HuH-7 (cell line): ENCODE measurements around the gene FAM240B.

Experiments used
- DNase-seq: peaks from one replicate; pipeline ENCODE4 v3.0.0; 2011; ENCODE audit warnings: low spot score

Gene FAM240B

DNA sequence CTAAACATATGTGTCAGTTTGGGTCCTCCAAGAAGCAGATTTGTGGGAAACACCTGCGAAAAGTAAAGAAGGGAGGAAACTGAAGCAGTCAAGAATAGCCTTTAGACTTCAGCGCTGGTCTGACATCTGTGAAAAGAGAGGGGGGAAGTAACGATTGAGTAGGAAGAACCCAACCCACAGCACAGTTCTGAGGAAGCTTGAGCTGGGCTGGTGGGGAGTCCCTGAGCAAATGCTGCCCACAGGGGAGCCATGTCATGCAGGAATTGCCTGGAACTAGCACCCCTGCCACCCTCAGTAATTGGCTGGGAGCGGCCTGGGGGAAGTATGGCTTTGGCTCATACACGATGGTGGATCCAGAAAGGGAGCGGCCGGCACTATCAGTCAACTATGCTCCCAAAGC is 20.6 kb downstream of the FAM240B start:
- no peak for DNase-seq

DNA sequence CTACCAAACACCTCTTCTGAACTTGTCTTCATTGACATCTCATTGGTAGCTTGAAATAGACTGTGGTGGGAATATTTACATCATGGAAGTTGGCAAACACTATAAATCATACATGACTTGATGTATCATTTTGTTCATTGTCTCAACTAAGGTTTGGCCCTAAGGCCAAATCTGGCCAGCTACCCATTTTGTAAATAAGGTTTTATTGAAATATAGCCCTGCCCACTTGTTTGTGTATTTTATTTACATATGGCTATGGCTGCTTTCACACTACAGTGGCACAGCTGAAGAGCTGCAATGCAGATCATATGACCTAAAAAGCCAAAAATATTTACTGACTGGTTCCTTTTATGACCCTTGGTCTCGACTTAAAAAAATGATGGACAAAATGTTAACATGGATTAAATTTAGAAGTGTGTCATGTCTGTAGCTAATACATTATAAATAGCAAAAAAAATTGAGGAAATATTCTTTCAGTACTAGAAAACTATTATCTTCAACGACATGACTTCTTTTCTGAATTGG is 22.1 kb downstream of the FAM240B start:
- no peak for DNase-seq

DNA sequence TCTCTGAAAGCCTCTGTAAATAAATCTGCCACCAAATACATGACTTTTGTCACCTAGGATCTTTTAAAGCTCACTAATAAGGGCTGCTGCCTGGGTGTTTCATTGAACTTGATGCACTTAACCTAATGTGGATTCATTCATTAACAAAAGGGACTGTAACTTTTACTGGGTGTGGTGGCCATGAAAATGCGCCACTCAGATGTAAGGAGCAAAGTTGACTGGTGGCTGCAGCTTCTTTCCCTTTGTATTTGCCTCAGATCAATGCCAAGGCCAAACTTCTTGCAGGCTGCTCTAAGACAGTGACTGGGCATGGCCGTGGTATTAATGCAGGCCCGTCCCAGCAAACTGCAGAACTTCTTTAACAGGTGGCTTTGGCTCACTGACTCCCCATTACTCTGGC is 22.9 kb downstream of the FAM240B start:
- no peak for DNase-seq

DNA sequence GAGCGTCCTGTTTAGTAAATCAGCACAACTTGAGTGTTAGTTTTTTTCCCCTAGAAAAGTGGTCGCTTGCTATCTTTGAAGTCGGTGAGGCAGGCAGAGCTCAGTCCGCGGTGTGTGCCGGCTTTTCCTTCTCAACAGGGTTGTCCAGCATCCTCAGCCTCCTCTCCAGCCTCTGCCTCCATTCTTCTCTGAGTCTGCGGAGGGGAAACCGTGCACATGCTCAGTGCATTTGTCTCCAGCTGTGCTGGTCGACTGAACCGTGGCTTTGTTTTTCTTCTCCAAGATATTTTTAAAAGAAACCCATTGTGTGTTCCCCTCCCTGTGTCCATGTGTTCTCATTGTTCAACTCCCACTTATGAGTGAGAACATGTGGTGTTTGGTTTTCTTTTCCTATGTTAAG is 25.3 kb downstream of the FAM240B start:
- no peak for DNase-seq

DNA sequence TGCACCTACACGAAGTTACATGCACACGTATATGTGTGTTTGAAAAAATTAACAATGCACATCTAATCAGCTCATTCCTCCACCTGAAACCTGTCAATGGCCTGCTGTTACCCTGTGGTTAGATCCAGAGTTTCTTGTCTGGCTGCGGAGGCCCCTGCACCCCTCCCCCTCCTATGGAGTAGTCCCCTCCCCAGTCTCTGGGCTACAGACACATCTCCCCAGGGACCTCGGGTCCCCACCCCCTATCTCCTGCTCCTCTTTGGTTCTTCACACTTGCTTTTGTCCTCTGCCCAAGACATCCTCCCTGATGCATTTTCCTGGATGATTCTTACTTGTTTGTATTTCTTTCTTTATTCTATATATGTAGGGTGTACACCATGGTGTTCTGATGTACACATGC is 27.2 kb downstream of the FAM240B start:
- DNase-seq = no peak

DNA sequence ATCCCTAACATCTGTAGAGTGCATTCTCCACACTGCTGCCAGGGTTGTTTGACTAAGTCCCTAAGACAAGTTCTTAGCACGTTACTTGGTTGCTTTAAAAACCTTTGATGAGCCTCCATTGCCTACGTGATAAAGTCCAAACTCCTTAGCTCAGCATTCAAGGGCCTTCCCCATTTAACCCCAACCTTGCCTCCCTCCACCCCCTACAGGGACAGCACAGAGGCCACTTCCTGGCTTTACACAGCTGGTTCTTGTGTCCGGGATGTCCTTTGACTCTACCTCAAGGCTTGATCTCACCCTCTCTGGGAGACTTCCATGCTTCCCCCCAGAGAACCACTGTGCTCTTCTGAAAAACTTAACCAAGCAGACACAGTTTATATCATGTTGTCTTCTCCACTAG is 29.4 kb downstream of the FAM240B start:
- no peak for DNase-seq

DNA sequence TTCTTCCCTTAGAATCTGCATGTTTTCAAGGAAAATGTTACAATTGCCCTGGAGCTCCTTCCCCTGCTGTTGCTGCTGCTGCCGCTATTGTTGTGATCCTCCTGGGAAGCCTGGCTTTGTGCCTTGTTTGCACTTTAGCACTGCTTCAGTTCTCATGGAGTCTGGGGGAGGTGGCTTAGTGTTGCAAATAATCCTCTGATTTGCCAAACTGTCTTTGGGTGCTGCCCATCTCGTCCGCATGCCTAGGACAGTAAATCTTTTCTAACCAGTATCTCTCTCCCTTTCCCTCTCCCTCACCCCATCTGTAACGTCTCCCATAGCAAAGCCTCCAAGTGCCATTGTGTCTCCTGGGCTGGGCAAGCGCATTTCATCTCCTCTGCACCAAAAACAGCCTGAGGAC is 30.3 kb downstream of the FAM240B start:
- no peak for DNase-seq

DNA sequence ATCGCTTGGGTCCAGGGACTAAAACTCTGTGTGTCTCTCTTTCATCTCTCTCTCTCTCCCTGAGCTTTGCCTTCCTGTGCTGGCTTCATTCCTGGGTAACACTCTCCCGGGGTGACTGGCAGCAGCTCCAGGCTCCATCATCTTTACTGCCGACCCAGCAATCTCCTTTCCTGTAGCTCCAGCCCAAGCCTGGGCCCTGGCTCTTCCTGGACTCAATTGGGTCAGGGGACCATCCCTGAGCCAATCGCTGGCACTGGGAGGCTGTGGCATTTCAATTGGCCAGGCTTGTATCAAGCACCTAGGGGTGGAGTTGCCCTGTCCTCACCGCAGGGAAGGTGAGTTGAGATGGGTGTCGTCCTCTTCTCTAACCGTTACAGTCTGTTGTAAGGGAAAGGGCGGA is 31.9 kb downstream of the FAM240B start:
- DNase-seq = no peak

DNA sequence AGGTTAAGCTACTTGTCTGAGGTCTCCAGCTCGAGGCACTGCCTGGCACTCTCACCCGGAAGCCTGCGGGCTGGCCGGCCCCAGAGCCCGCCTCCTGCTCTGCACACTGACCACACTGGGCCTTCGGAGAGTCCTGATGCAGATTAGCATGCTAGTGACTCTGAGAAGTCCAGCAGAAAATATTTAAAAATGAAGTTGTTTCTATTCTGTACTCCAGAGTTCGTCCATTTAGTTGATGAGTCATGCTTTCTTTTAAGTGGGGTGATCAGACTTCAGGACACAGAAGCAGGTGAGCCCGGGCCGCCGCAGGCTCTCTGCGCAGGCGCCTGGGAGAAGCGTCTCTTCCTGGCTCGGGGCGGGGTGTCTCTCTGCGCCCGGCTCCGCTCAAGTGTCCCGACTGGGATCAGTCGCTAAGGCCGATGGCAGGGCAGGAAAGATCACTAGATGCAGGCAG is 32.5 kb downstream of the FAM240B start:
- DNase-seq = no peak

DNA sequence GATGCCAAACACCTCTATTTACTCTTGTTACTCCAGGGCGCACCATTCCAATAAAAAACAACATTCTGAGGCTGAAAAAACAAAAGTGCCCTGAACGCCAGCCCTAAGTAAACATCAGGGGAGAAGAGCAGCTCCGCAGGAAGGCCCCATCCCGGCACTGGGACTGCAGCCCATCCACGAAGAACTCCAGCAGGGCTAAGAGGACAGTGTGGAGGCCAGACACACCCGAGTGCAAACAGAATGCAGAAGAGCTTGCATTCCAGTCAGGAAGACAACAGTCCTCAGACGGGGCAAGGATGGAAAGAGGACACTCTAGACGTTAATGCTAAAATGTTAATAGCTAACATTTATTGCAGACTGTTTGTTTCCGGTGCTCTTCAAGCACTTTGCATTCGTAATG is 33.0 kb downstream of the FAM240B start:
- DNase-seq = no peak

DNA sequence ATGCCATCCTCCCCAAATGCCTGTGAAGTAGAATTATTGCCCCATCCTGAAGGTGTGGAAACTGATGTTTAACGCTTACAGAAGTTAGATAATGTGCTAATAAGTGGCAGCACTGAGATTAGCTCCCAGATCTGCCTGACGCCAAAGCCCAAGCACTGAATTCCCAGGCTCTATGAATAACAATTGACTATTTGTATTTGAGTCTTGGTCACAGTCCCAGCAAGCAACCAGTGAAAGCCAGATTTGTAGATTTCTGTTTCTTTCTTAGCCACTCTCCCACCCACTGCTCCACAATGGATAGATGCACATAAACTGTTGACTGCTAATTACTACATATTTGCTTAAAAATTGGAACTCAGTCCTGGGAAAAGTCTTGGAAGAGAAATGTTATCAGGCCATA is 34.4 kb downstream of the FAM240B start:
- no peak for DNase-seq

DNA sequence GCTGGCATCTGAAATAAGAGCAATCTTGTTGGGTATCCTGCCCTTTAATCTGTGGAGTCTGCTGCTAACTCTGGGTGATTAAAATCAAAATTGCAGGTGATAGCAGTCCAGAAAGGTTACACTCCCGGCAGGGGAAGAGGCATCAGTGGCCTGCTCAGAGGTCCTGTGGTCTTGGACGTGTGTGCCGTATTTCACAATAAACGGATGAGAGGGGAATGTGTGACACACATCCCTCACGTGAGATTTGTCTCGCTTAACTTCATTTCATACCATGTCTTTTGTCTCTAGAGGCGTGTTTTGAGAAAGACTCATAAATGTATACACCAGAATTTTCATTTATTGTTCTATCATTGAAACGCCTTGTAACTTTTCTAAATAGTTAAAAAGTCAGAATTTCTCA is 36.6 kb downstream of the FAM240B start:
- DNase-seq = no peak

DNA sequence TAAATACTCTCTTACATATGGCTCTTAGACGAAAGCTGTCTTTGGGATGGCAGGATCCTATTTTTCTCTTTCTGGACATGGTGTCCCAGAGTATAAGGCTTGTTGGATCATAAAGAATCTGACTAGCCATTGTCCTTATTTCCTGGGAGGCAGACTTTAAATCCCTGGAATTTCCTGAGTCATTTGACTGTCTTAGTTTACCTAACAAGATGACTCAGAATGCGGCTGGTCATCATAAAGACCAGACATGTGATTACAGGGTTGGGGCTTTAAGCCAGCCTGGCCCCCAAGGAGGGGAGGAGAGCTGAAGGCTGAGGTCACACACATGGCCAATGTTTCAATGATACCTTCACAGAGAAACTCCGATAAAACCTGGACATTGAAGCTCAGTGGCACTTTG is 37.2 kb downstream of the FAM240B start:
- DNase-seq = no peak

DNA sequence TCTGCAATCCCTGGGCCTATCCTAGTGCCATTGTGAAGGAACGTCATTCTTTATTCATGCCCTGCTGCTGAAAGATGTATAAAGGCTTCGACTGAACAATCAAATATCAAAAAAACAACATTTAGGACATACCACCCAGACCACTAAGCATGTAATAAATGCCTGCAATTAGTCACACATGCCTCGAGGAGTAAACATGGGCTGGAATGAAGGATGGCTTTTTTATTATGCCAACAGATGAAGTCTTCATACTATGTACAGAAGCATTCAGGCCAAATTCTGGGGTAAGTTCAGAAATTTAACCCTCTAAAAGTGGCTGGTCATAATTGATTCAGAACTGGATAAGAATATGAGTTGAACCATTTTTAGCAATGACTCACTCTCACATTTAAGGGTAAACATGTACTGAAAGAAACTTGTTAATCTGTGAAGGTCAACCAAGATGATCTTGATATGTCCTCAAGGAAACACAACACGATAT is 38.1 kb downstream of the FAM240B start:
- DNase-seq = no peak

DNA sequence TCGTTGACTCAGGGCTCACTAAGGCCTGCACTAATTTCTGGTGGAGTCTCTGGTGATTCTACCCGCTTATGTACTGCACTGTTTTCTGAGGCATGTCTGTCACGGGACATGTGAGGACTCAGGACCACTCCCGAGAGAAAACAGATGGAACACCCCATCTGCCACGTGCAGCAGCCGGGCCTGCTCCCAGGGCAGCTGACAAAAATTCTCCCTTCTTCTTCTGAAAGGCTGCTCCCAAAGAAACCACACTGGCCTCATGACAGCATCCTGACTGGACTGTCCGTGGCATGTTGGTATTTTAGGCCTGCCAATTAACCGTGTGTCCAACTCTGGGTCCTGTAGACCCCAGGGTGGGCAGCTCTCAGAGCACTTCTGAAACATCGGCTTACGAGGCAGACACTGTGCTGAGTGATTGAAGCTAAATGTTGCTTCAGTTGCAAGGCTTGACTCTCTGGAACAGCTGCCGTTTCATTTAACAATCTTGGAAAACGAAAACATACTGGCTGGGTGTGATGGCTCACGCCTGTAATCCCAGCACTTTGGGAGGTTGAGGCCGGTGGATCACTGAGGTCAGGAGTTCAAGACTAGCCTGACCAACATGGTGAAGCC is 39.0 kb downstream of the FAM240B start:
- no peak for DNase-seq

DNA sequence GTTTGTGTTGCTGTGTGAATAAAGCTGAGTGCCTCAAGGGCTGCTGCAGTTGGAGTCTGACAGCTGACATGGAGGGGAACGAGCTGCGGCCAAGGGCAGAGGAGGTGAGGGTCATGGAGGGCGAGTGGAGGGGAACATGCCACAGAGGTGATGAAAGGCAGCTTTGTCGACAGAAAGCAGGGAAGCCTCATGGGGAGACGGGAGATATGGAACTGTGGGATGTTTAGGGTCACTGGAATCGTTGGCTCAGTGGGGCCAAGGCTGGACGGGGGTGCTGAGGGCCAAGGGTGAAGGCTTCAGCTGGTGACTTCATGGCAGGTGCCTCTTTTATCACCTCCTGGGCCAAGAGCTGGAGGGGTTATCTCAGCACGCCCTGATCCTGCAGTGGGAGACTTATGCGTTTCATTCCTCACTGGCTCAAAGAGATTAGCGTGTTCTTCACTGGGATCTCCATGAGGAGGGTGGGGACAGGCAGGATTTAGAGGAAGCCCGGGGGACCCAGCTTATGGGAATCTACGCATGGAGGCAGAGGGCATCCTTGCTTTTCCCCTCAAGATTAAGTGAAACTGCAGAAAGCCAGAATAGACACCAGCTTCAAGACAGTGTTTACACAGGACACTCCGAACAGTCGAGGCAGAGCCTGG is 42.2 kb downstream of the FAM240B start:
- no peak for DNase-seq

DNA sequence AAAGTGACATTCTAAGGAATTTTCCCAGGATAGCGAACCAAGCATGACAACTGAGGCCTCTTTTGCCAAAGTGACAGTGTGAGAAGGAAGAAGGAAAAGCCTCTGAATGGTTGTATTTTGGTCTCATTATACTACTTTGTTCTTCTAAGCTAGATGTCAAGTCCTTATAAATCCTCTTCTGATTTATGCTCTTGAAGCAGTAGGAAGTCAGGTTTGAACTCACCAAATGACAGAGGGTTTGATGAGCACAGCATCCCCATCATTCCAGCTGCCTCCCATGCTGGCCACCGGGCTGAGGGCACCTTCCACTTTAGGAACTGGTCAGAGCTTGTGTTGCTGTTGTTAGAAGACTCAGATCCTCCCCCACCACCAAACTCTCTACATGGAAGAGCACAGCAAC is 44.1 kb downstream of the FAM240B start:
- no peak for DNase-seq

DNA sequence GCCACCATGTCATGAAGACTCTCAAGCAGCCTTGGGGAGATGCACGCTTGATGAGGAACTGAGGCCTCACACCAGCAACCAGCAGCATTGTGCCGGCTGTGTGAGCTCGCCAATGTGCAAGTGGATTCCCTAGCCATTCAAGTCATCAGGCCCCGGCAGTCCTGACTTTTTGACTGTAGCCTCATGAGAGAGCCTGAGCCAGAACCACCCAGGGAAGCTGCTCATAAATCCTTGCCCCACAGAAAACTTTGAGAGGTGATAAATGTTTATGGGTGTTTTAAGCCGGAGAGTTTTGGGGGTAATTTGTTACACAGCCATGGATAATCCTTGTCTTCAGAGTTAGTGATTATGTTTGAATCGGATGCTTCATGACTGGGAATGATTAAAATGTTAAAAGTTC is 44.7 kb downstream of the FAM240B start:
- no peak for DNase-seq

DNA sequence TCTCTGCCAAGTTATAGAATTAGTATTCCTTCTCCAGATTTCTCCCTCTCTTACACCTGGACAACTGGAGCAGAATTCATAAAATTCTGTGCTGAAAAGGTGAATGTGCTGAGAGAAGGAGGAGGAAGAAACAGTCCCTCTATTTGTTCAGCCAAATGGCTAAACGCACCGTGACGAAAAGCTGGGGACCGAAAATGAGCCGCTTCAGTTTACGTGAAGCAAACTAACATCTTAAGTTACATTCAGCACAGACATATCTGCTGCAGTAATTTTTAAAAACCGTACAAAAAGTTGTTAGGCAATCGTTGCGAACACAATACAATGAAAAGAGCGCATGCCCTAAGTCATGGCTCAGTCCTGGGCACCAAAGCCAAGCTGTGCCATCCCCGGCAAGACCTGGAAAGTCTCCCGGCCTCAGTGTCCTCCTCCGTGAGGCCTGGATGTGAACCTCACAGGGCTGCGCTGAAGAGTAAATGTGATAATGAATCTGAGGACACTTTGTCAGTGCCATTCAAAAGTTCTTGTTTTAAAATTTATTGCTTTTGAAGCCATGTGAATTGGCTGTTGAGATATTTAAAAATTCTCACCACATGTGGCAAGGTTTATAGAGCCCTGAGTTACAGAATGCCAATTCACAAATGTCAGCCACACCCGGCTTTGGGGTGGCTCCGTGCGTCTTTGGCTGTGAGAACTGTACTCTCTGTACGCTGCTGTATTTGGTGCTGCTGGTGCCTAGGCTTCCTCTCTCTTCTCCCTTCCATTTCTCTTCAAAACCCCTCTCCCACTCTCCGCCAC is 46.3 kb downstream of the FAM240B start:
- DNase-seq = no peak

DNA sequence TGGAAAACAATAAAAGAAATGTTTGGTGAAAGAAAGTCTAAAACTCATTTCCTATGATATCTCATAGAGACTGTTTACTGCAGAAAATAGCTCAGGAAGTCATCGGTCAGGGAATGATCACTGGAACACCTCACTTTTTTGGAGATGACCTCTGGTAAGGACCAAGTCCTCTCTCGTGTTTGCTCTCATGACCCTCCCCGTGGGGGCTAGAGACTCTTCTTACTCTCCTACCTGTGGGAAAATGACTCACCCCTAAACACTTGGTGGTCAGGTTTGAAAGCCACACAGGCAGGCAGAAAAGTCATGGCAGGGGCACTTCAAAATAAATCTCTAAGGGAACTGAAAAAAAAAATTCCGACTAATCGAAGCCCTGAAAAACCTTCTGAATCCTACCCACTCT is 48.2 kb downstream of the FAM240B start:
- DNase-seq = no peak

DNA sequence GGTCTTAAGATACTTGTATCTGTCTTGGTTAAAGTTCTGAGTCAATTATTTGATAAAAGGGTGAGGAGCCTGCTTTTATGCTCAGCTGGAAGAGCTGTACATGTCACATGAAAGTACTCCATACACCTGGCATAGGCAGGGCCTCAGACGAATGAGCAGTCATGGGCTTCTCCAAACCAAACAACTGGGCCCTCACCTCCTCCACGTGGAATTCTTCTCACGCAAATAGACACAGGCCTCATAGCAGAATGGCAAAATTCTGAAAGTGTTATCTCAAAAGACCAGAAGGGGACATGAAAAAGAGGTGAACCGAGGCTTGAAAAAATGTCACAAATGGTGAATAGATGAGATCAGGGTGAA is 48.6 kb downstream of the FAM240B start:
- no peak for DNase-seq

DNA sequence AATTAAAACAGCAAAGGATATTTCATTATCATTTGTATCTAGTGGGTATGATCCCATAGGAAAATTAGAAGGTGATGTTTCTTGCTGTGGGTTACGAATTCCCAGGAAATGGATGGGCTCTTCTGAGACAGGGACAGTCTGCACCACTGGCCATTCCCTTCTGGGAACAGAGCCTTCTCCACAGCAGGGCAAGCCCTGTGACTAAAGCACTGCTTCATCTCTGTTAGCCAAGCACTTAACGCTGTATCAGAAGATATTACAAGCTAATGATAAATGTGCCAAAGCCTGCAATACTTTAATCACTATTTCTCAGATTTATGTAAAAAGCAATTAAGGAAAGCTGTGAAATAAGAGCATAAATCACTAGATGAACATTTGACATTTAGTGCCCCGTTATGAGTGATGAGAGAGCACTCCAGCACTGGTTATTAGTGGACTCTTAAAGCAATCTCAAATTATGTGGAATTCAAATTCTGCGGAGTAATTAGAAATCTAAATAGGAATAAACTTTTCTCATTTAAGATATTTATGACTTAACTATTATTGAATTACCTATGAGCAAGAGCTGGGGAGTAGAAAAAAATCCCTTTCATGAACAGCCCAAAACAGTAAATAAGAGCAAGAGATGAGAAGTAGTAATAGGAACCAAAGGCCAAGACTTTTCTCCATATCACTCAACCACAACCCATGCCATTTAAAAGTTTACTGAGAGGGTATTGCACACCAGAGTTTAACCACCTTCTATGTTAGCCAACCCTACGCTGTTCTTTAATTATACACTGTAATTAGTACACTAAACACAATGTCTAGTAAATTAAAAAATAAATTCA is 49.2 kb downstream of the FAM240B start:
- DNase-seq = no peak
